GM18909 (cell line): ENCODE results near the gene MAML2.
A peak's percentile ranks its signal among the peaks of the same experiment; 100 is the strongest.

ENCODE experiments used
- ATAC-seq: cut with Tn5 transposase; IDR thresholded peaks from one replicate; pipeline ENCODE4 v1.9.1; 2021; ENCODE audit warnings: mild to moderate bottlenecking; ENCODE audit not compliant: unreplicated experiment, poor library complexity

MAML2 gene

GRCh38 chr11:96173422-96173821 is 169.6 kb downstream of the MAML2 start:
- no peak for ATAC-seq

GRCh38 chr11:96172604-96173003 is 170.4 kb downstream of the MAML2 start:
- ATAC-seq = no peak

GRCh38 chr11:96169250-96169649 is 173.7 kb downstream of the MAML2 start:
- ATAC-seq = no peak

GRCh38 chr11:96168623-96169022 is 174.4 kb downstream of the MAML2 start:
- ATAC-seq = no peak

- ATAC-seq = no peak
Measured at GRCh38 chr11:96167787-96168186, 175.2 kb downstream of the MAML2 start.

GRCh38 chr11:96167203-96167758 is 175.7 kb downstream of the MAML2 start:
- no peak for ATAC-seq

GRCh38 chr11:96162816-96163499 is 180.0 kb downstream of the MAML2 start:
- no peak for ATAC-seq

- ATAC-seq = no peak
Measured at GRCh38 chr11:96161307-96162089, 181.5 kb downstream of the MAML2 start.

- no peak for ATAC-seq
Measured at GRCh38 chr11:96160732-96161306, 182.2 kb downstream of the MAML2 start.

- no peak for ATAC-seq
Measured at GRCh38 chr11:96159968-96160367, 183.0 kb downstream of the MAML2 start.

- no peak for ATAC-seq
Measured at GRCh38 chr11:96158126-96158525, 184.9 kb downstream of the MAML2 start.

GRCh38 chr11:96157517-96157873 is 185.5 kb downstream of the MAML2 start:
- no peak for ATAC-seq

- no peak for ATAC-seq
Measured at GRCh38 chr11:96156379-96156722, 186.6 kb downstream of the MAML2 start.

GRCh38 chr11:96155627-96156378 is 187.2 kb downstream of the MAML2 start:
- ATAC-seq = peak; percentile 74

GRCh38 chr11:96154802-96155520 is 188.0 kb downstream of the MAML2 start:
- no peak for ATAC-seq

- ATAC-seq = no peak
Measured at GRCh38 chr11:96152623-96153022, 190.4 kb downstream of the MAML2 start.

- no peak for ATAC-seq
Measured at GRCh38 chr11:96151501-96151900, 191.5 kb downstream of the MAML2 start.

- ATAC-seq = no peak
Measured at GRCh38 chr11:96150609-96151008, 192.4 kb downstream of the MAML2 start.

GRCh38 chr11:96149743-96150555 is 193.0 kb downstream of the MAML2 start:
- no peak for ATAC-seq
